GM21381 (cell line): ENCODE results near the gene PPP1R9A.

Experiments
- ATAC-seq: cut with Tn5 transposase; IDR thresholded peaks from one replicate; pipeline ENCODE4 v1.9.1; 2021; ENCODE audit warnings: mild to moderate bottlenecking, moderate library complexity; ENCODE audit not compliant: unreplicated experiment

Gene PPP1R9A

DNA sequence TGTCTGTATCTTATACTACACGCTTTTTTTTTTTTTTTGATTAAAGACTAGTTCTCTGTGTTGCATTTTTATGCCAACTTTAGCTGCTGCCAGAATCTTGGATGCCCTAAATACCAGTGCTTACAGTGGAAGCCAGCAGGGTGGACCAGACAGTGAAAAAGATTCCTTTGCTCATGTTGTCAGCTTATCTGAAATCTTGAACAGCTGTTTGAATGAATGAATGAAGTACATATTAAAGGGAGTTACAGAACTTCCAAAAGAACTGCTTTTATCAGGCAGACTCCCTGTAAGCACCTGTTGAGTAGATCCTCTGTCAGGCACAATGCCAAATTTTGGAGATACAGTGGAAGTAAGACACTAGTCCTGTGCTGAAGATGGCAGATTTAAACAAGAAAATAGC, 184.9 kb downstream of the PPP1R9A start:
- no peak for ATAC-seq

DNA sequence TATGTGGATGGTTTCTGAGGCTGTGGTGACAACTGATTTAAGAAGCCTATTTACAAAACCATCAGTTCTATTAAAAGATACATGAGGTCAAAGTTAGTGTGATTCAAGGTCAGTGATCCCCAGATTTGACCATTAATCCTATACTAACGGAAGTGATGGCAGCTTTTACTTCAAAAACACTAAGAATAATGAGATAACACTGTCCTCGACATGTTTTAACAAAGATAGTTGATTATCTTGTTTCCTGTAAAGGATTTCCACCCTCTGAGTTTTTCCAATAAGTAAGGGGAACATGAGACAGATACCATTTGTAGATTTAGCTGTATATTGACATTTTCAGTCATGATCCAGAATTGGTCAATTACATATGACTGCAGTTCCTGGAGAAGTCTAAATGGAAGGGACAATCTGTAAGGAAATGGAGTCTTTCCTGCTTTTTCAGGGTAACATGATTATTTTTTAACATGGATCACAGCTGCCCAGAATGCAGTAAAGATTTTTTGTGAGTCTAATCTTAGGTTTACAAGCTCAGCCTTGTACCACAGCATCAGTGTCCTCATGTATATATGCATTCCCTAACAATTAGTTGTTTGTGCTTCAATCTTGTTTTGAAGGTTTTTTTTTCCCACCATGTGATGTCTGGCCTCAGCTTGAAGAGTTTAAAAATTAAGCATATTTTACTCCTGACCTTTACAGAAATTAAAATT, 188.0 kb downstream of the PPP1R9A start:
- ATAC-seq, result no peak

DNA sequence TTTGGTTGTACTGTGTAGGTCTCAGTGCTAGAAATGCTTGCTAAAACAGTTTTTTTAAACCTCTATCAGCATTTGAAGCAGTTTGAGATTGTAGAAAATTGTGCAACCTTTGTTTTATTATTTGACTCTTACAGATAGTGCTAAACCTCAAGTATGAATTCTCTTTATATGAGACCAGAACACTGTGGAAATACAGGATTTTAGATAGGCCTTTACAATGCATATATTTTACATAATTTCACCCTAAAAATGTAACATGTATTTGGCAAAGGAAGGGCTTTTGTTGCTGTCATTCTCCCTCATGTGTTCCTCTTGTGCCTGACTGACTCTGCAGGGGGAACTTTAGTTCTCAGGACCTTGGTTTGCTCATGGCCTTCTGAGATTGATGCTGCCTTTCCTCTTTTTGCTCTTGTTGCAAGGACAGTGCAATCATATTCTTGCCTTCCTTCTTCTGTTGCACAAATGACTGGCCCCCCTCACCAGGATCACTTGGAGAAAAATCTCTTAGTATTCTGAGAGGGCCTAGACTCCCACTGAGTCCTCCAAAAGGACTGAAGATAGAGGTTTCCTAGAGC, 188.7 kb downstream of the PPP1R9A start:
- ATAC-seq, result no peak

DNA sequence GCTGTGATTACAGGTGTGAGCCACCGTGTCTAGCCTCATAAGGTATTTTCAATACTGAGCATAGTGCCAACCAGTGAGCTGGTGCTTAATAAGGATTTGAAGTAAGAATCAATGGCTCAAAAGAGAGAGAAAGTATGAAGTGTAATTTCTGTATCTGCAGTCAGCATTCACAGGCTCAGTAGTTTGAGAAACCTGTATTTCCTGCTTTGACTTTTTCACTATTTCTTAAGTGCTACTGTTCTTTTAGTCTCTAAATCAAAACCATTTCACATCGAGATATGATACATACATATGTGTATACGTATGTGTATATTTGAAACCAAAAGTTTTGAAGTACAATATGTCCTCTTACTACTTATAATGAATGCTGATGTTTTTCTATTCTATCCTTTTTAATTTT, 189.9 kb downstream of the PPP1R9A start:
- no peak for ATAC-seq

DNA sequence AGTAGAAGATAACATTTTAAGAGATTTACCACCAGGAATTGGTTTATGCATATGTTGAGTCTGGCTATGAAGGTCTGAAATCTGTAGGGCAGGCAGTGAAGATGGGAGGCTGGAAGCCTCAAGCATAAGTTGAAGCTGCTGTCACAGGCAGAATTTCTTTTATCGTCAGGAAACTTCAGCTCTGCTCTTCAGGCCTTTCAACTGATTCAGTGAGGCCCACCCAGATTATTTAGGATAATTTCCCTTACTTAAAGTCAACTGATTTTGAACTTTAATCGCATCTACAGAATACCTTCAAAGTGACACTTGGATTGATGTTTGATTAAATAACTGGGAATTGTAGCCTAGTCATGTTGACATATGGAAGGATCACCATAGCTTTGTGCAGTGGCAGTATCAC, 190.5 kb downstream of the PPP1R9A start:
- no peak for ATAC-seq

DNA sequence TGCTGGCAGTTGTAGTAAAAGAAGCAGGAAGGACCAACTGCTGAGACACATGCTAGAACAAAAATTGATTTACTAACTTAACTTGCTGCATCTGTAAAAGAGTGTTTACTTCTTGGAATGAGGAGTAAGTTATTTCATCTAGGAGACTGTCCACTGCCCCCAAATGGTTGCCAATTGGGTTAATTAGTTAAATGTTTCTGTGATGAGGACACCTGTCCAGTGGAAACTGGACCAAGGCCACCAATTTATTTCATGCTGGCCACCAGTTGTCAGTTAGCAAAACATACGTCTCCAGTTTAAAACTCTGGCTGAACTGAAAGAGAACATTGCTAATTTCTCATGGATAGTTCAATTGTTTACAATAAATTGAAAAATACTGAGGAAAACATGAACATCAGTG, 191.7 kb downstream of the PPP1R9A start:
- no peak for ATAC-seq

DNA sequence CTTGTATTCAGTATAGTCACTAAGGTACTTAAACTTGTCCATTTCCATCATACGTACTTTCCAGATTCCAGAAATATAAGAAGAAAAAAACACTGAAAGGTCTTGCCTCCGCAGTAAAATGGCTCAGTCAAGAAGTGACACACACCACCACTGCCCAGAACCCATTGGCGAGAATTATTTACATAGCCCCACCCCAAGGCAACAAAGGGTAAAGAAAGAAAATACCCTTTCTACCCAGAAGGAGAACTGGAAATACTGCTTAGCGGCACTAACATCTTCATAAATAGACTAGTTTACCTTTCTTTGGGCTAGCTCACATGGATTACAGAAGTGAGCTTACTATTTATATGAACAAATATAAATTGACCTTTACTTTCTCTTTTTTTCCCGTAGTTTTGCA, 194.0 kb downstream of the PPP1R9A start:
- no peak for ATAC-seq

DNA sequence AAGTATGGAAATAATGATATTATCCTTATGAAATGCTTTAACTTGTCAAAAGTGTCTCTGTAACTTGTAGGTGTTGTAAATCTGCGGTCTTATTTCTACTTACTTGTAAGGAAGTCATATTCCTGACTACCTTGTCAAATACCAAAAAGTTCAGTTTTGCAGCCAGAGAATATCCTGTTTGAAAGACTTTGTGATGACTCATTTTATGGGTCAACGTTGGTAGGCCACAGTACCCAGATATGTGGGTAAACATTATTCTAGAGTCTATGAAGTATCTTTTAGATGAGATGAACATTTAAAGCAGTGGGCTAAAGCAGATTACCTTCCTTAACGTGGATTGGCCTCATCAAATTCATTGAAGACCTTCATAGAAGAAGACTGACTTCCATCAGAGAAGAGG, 195.3 kb downstream of the PPP1R9A start:
- no peak for ATAC-seq

DNA sequence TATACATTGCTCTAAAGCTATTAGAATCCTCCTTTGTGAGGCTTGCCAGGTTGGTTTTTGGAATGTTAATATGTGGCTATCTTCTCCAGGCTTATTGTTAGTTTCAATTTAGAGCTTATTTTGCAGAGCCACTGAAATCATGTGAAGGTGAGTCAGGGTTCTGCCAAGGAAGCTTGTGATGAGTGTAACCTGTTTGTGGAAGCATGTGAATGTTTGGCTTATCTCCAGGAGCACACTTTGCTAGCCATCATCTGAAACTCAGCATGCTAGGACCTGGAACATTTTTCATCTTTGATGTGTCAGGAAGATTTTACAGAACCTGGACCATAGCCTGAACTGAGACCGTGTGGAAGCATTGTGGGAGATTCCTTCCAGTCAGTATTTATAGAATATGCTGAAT, 197.3 kb downstream of the PPP1R9A start:
- ATAC-seq, result no peak

DNA sequence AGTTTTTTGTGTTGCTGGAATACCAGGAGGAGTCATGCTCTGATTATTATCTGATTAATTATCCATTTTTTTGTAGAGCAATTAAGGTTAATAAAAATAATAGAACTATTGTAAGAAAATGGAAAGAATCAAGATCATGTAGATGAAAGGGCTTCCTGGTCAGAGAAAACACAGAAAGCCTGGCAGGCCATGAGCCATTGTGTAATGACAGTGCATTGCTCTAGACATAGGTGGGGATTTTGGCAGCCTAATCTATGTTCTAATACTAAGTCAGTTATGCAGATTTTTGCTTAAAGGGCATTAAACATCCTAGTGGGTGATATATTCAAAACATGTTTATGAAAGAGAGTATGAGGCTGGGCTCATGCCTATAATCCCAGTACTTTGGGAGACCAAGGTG, 198.2 kb downstream of the PPP1R9A start:
- ATAC-seq, result no peak

DNA sequence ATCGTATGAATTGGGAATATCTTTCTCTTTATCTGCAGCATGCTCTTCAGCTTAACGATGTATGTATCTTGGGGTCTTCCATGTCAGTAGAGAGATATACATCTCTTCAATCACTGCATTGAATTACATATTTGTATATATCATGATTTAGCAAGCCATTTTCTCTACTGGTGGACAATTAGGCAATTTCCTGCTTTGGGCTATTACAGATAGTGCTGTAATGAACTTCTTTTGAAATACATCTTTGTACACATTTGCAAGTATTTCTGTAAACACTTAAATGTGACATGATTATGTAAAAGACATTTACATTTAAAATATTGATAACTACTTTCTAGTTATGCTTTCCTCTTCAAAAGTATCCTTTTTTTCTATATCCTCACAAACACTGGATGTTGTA, 199.0 kb downstream of the PPP1R9A start:
- no peak for ATAC-seq

DNA sequence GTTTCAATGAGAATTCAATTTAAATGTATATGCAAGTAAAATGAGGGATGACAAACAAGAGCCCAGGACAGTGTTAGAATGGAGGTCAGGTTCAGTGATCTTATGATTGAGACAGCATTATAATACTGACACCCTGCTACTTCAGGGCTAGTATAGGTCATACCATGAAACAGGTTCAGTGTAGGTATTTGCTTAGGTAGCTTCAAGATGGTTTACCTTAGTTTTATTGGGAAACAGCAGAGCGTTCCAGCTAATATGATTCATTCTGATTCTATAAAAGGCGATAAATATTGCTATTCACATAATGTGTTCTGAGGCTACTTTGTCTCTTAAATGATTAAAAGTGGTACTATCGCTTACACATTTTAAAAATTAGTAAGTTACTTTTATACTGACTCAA, 203.3 kb downstream of the PPP1R9A start:
- no peak for ATAC-seq

DNA sequence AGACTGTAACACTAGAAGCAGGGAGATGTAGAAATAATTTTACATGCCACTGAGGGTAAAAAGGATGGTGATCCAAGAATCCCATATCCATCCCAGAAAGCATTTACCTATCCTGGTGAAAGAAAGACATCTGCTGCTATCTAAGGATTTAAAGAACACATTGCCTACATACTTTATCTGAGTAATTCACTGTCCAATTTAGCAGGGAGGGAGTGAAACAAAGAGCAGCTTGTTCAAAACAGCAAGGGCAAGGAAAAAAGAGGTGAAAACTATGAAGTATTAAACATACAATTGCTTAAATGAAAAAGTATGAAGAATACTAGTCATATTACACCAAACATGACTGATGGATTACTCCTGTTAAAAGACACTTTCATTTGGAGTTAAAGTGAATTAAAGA, 206.2 kb downstream of the PPP1R9A start:
- no peak for ATAC-seq

DNA sequence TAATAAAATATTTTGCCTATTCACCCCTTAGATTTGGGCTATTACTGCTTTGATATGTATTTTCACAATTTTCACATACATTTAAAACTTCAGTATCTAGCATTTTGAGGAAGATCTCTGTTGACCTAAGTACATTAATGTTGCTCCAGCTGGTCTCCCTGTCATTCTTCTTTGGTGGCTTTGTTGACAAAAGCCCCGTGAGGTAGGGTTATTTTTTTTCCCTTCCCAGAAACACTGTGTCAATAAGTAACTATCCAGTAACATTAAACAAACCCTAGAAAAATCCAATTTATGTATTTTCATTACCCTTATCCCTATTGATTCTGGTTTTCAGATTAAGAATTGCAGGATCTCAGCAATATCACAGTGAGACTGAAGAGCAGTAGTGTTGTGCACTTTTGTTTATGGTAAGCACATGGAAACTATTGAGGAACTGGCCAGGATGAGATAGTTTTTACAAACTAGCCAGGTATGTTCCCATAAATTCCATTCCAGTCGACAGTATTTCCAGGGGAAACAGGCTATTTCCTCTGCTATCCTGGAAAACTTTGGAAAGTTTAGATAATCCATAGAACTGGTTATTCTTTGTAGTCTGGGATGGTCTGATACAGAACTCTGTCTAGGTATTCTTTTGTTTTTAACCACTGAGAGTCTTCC, 218.8 kb downstream of the PPP1R9A start:
- ATAC-seq, result no peak

DNA sequence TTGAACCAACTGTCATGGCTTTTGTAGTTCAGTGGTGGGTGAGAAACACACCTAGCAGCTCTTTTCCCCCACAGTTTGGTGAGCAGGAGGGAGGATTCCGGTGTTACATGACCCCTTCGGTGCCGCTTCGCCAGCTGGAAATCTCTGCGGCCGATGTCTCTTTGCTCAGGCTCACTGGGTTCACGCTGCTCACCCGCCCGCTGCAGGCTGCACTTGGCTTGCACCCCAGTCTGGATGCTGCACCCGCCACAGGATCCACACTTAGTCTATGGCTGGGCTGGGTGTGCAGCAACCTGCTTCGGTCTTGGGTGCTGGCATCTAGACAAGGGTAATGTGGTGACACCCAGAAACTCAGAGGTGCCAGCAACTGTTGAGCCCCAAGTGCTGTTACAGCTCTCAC, 225.1 kb downstream of the PPP1R9A start:
- ATAC-seq, result no peak

DNA sequence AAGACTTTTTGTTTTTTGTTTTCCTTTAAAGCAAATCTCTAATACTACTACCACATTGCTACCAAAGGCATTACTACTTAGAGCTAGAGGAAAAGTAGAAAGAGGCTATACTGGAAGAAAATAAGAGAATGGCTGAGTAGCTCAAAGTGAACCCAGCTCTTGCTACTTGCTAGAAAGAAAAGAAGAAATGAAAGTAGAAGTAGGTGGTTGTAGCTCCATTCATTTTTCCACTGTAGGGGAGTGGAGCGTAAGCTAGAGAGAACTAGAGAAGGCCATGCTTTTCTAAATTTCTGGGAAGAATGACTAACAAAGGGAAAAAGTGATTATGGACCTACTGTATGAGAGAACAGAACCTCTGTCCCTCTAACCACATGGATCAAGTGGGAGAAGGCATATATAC, 232.5 kb downstream of the PPP1R9A start:
- no peak for ATAC-seq

DNA sequence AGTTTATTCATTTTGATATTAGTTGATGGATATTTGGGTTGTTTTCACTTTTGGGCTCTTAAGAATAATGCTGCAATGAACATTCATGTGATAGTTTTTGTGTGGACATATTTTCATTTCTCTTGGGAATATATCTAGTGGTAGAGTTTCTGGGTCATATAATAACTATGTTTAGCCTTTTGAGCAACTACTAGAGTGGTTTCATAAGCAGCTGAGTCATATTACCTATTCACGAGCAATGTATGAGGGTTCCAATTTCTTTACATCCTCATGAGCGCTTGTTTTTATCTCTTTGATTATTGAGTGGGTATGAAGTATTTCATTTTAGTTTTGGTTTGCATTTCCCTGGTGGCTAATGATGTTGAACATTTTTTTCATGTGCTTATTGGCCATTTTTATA, 234.4 kb downstream of the PPP1R9A start:
- ATAC-seq, result no peak

DNA sequence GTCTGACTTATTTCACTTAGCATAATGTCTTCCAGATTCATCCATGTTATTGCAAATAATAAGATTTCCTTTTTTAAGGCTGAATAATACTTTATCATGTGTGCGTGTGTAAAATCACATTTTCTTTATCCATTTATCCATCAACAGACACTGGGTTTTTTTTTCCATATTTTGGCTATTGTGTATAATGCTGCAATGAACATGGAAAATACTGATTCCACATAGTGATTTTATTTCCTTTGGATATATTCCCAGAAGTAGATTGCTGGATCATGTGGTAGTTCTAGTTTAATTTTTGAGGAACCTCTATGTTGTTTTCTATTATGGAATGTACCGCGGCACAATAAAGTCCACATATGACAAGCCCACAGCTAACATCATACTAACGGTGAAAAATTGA, 236.9 kb downstream of the PPP1R9A start:
- ATAC-seq, result no peak

DNA sequence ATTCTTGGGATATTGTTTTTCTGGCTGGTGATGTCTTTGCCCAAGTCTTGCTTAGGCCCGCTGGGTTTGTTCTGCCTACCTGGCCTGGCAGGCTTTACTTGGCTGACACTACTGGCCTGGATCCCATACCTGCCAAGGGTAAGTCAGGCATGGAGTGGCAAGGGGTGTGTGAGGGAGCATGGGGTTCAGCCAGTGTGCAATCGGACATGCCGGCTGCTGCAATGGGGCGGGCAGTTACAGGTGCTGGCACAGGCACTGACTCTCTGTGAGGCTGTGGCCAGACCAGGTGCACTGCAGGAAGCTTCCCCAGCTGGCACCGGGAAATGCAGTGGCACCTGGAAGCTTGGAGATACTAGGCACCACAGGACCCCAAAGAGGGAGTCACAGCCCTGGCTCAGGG, 248.6 kb downstream of the PPP1R9A start:
- no peak for ATAC-seq

DNA sequence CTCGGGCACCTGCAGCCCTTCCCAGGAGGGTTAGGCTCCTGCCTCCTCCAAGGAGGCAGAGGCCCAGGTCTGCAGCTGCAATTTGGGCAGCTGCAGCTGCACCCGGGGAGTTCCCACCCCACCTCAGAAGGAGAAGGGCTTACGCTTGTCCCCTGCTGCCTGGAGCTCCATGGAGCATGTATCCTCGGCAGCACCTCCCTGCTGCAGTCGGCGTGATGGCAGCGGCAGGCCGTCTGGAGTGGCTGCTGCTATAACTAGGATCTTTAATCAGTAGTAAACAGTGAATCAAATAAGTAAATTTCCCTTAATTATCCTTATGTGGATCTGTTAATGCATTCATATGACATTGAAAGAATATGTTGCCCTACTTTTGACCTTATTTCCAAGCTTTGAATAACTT, 250.0 kb downstream of the PPP1R9A start:
- ATAC-seq, result no peak

DNA sequence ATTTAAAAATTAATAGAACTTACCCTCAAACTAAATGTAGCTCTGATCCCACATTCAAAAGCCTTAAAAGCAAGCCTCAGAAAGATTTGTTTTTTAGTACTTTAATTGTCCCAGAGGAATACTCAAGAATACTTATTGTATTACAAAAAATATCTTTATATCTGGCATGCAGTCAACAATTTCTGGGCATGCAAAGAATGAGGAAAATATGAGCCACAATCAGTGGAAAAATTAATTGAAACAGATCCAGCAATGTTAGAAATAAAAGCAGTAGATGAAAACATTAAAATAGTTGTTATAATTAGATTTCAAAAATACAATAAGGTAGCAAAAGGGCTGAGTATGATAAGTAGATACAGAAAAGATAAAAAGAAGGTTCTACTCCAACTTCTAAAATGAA, 262.3 kb downstream of the PPP1R9A start:
- no peak for ATAC-seq

DNA sequence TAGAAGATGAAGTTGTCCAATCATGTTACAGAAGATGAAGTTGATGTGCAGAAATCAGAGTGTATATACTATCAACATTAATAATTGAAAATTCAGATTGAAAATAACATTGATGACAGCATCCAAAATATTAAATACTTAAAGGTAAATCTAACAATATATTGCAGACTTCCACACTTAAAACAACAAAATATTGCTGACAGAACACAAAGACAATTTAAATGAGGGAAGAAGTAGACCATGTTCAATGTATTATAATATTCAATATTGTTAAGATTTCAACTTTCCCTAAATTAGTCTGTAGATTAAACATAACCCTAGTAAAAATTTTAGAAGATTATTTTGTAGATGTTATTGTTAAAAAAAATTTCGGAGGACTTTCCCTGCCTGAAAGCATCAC, 265.0 kb downstream of the PPP1R9A start:
- no peak for ATAC-seq

DNA sequence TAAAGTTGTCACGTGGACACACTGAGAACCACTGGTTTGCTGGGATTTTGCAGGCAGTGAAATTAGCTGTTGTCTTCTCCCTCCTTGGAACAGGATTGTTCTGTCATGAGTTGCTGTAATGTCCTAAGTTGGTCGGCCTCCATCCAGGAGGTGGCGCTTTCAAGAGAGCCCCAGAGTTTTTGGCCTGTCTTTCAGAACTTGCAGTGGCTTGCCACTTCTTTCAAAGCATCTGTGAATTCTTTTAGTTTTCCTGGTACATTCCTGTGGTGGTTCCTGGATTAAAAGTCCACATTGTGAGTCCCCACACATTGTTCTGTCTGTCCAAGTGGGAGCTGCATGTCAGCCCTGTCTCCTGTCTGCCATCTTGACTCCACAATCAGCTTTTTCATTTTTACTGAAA, 283.1 kb downstream of the PPP1R9A start:
- no peak for ATAC-seq
